Calu3 (cell line): Measurements from ENCODE around the gene CCNYL1. TPM values are rescaled to one million over a fixed set of nuclear protein-coding genes. Genes with fewer than 3 reads are reported as not detected.
"Not testable (repeated sequence)": the region's sequence is repeated elsewhere in the genome, so short reads cannot be mapped to it uniquely, and the experiment has no call there.

Experiments used
- BruUV-seq: library from RNA; stranded (reverse); fragments of 400-500 nt; replicated peaks from 2 replicates; lab custom pipeline; 2021; lab: Mats Ljungman, UMichigan
- CTCF ChIA-PET: fragments of 300-600 bp; sonication (Branson Sonifier 250); formaldehyde crosslinking; loops from one replicate; lab custom pipeline; 2022; ENCODE audit warnings: antibody characterized with exemption; lab: Charles Lee
- DNase-seq: peaks from one replicate; pipeline ENCODE4 v3.0.0; 2022
- H3K27ac Mint-ChIP-seq: one replicate; pipeline ENCODE4 v1.8.0; 2022; ENCODE audit warnings: mixed read lengths; ENCODE audit not compliant: unreplicated experiment
- H3K27me3 Mint-ChIP-seq: one replicate; pipeline ENCODE4 v1.8.0; 2022; ENCODE audit warnings: mixed read lengths; ENCODE audit not compliant: unreplicated experiment
- H3K36me3 Mint-ChIP-seq: one replicate; pipeline ENCODE4 v1.8.0; 2022; ENCODE audit warnings: mild to moderate bottlenecking, moderate library complexity, mixed read lengths; ENCODE audit not compliant: insufficient read depth, unreplicated experiment
- H3K4me1 Mint-ChIP-seq: one replicate; pipeline ENCODE4 v1.8.0; 2022; ENCODE audit warnings: mild to moderate bottlenecking, low read depth, mixed read lengths; ENCODE audit not compliant: unreplicated experiment
- H3K4me3 Mint-ChIP-seq: one replicate; pipeline ENCODE4 v1.8.0; 2022; ENCODE audit warnings: mild to moderate bottlenecking, low read depth, moderate library complexity, mixed read lengths; ENCODE audit not compliant: unreplicated experiment
- H3K9me3 Mint-ChIP-seq: one replicate; pipeline ENCODE4 v1.8.0; 2022; ENCODE audit warnings: low read depth, mixed read lengths; ENCODE audit not compliant: unreplicated experiment
- intact Hi-C: fragments of 100-400 bp; cut with micrococcal nuclease; formaldehyde crosslinking; loops from one replicate; pipeline ENCODE4 v1.10.0; 2022; ENCODE audit not compliant: unreplicated experiment
- total RNA-seq: library from RNA; stranded (reverse); gene quantifications from 2 replicates; pipeline ENCODE4 v1.2.3, GENCODE V29; 2022
- TF ChIP-seq, protein P1 (sequence below): fragments of 200-600 bp; IDR thresholded peaks from one replicate; pipeline ENCODE4 v1.8.0; 2022; ENCODE audit warnings: antibody characterized with exemption; ENCODE audit not compliant: unreplicated experiment

CCNYL1 gene
- total RNA-seq, 1 experiment from 2014 or later: 13.7 TPM

DNA sequence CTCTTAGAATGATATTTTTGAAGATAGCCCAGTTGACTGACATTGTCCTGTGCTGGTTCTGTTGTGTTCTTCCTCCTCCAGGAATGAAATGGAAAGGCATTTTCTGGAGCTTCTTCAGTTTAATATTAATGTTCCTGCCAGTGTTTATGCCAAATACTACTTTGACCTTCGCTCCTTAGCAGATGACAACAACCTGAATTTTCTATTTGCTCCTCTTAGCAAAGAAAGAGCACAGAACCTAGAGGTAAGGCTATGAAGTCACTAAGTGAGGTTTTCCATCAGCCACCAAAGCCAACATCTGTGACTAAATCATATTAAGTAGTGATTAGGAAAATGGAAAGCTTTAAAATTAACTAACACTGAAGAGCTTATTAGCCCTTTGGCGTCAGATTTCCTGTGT is 39.4 kb downstream of the CCNYL1 start:
- Mint-ChIP-seq H3K27ac (no peak overlapping the region), H3K4me1 (no peaks in the 10 kb centered on the region), H3K4me3 (no peak overlapping the region), H3K36me3 (peaks cover 4% of the 10 kb centered on the region), H3K27me3 (no peaks in the 10 kb centered on the region), H3K9me3 (no peaks in the 10 kb centered on the region)
- no TSS peak for BruUV-seq
- CTCF ChIA-PET: interaction anchor here (0.8 kb wide), 1 partner anchor 289 kb away, joined by 3 read pairs; no protein-coding TSS in a partner anchor
- intact Hi-C loops: no loop called here
- TF ChIP-seq, protein P1, sequence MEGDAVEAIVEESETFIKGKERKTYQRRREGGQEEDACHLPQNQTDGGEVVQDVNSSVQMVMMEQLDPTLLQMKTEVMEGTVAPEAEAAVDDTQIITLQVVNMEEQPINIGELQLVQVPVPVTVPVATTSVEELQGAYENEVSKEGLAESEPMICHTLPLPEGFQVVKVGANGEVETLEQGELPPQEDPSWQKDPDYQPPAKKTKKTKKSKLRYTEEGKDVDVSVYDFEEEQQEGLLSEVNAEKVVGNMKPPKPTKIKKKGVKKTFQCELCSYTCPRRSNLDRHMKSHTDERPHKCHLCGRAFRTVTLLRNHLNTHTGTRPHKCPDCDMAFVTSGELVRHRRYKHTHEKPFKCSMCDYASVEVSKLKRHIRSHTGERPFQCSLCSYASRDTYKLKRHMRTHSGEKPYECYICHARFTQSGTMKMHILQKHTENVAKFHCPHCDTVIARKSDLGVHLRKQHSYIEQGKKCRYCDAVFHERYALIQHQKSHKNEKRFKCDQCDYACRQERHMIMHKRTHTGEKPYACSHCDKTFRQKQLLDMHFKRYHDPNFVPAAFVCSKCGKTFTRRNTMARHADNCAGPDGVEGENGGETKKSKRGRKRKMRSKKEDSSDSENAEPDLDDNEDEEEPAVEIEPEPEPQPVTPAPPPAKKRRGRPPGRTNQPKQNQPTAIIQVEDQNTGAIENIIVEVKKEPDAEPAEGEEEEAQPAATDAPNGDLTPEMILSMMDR: no peak
- no peak for DNase-seq

DNA sequence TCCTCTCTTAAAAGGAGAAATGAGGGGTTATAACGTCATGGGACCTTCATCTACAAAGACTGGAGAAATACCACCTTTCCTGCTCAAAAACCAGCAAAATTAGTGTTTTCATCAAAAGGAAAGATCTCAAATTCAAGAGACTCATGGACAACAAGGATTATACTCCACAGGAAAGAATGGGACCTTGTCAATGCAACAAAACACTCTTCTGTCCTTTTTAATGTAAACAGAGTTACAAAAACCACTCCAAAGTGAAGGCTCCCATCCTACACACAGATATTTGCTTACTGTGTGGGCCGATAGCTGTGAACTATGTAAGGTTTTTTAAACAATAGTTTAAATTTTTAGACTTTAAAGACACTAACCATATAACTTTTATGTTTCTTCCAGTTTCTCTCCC is 42.2 kb downstream of the CCNYL1 start:
- intact Hi-C loops, DNase-seq, H3K36me3 Mint-ChIP-seq, H3K4me3 Mint-ChIP-seq, H3K27ac Mint-ChIP-seq, H3K4me1 Mint-ChIP-seq, H3K9me3 Mint-ChIP-seq, H3K27me3 Mint-ChIP-seq: not testable (repeated sequence)
- CTCF ChIA-PET: interaction anchor here (0.7 kb wide), 1 partner anchor 219 kb away, joined by 4 read pairs; no protein-coding TSS in a partner anchor
- TSS peak; percentile 22 for BruUV-seq

DNA sequence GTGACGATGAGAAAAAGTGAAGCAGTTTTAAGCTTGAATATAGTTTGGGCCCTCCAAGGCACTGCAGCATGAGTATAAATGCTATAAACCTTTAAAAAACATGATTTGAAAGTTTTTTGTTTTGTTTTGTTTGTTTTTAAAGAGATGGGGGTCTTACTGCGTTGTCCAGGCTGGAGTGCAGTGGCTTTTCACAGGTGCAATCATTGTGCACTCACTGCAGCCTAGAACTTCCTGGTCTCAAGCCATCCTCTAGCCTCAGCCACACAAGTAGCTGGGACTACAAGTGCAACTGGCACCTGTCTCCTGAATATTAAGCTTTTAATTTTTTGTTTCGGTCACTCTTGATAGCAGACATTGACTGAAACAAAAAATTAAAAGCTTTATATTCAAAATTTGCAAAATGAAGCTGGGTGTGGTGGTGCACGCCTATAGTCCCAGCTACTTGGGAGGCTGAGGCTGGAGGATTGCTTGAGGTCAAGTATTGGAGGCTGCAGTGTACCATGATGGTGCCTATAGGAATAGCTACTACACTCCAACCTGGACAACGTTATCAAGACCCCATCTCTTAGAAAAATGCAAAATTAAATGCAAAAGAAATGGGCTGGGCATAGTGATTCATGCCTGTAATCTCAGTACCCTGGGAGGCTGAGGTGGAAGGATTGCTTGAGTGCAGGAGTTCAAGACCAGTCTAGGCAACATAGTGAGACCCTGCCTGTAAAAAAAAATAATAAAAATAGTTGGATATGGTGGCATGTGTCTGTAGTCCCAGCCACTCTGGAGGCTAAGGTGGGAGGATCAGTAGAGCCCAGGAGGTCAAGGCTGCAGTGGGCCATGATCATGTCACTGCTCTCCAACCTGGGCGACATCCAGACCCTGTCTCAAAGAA is 43.3 kb downstream of the CCNYL1 start:
- no TSS peak for BruUV-seq
- Mint-ChIP-seq H3K27ac (no peak overlapping the region), H3K4me1 (no peaks in the 10 kb centered on the region), H3K4me3 (no peak overlapping the region), H3K36me3 (peaks cover 13% of the 10 kb centered on the region), H3K27me3 (no peaks in the 10 kb centered on the region), H3K9me3 (no peaks in the 10 kb centered on the region)
- no peak for DNase-seq
- CTCF ChIA-PET: no interaction called here
- intact Hi-C loops: no loop called here
- TF ChIP-seq, protein P1: no peak

DNA sequence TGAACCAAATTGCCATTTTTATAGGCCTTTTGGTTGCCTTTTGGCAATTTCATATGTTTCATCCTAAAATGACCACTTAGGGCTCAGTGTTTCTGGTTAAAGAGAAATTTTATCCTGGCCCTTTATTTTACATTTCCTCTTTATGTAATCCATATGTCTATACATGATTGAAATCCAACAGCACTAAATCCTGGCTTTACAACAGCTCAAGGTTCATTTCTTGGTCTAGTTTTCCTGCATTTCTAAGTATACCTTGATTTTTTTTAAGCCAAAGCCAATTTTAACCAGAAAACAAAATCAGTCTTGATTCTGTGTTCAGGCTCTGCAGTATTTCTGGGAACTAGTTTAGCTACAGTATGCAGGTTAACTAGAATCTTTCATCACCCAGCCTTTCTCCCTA is 46.6 kb downstream of the CCNYL1 start:
- H3K27ac Mint-ChIP-seq: no peak overlapping the region
- no peaks in the 10 kb centered on the region for H3K27me3 Mint-ChIP-seq
- H3K9me3 Mint-ChIP-seq: no peaks in the 10 kb centered on the region
- H3K4me1 Mint-ChIP-seq: no peaks in the 10 kb centered on the region
- no peak overlapping the region for H3K4me3 Mint-ChIP-seq
- no TSS peak for BruUV-seq
- DNase-seq: no peak
- CTCF ChIA-PET: no interaction called here
- intact Hi-C loops: no loop called here
- TF ChIP-seq, protein P1: no peak
- peaks cover 23% of the 10 kb centered on the region for H3K36me3 Mint-ChIP-seq

DNA sequence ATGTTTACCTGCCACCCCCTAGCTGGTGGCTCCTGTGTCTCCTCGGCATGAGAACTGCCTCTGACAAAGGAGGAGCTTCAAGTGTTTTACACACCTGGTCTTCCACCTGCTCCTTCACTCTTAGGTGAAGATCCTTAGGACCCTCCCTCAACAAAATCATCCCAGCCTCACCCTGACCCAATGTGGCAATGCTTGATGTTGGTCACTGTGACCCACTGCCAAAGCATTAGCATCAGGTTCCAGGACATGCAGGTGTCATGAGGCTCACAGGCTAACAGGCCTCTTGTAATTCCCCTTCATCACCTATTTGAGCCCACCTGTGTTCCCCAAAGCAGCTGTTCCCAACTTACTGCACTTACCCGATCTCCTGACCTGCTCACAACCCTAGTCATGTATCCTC is 48.5 kb downstream of the CCNYL1 start:
- TF ChIP-seq, protein P1: no peak
- no peak overlapping the region for H3K27ac Mint-ChIP-seq
- H3K4me3 Mint-ChIP-seq: no peak overlapping the region
- peaks cover 15% of the 10 kb centered on the region for H3K4me1 Mint-ChIP-seq
- peaks cover 38% of the 10 kb centered on the region for H3K36me3 Mint-ChIP-seq
- CTCF ChIA-PET: no interaction called here
- no peaks in the 10 kb centered on the region for H3K27me3 Mint-ChIP-seq
- no peak for DNase-seq
- no TSS peak for BruUV-seq
- no peaks in the 10 kb centered on the region for H3K9me3 Mint-ChIP-seq
- intact Hi-C loops: no loop called here
